ENCODE results near the gene UBE2S.

UBE2S gene

DNA sequence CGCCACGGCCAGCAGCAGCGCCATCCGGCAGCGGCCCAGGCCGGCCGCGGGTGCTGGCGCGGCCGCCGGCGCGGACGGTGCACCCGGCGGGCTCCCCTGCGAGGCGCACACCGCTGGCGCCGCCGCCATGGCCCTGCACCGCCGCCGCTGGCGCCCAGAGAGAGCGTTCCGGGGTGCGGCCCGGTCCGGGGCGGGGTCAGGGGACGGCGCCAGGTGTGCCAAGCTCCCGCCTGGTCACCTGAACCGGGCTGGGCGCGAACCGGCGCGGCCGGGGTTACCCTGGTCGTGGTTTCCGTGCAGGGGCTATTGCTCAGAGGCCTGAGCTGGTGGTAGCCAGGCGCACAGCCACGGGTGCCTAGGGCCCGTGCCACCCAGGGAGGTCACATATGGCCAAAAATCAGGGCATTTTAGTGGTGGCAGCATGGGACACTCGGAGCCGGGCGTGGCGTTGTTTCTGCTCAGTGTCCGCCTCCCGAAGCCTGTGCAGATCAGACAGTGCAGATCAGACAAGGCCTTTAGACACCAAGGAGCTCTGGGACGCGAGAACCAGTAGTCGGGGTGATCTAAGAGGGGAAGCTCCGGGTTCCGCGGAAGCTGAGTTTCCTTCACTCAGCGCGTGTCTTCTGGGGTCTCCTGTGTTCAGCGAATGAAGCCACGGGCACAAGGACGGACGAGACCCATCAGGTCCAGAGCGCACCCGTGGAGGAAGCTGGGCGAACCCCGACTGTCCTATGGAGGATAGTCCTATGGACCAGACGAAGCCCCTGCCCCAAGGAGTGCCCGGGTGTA, 23.3 kb downstream of the UBE2S start, which contains the start of gene TMEM238:
TMEM238 (minus strand) TSS at position 162 of the 789 bp plus-strand sequence; CDS start at position 129, 33 bp downstream.
- Mint-ChIP-seq H3K9me3 (no peaks in the 10 kb centered on the region), H3K36me3 (peaks cover 26% of the 10 kb centered on the region), H3K27me3 (no peaks in the 10 kb centered on the region), H3K27ac (peak within 1 kb of the TSS; percentile 100), H3K4me3 (peak within 1 kb of the TSS; percentile 98), H3K4me1 (peaks cover 43% of the 10 kb centered on the region)

DNA sequence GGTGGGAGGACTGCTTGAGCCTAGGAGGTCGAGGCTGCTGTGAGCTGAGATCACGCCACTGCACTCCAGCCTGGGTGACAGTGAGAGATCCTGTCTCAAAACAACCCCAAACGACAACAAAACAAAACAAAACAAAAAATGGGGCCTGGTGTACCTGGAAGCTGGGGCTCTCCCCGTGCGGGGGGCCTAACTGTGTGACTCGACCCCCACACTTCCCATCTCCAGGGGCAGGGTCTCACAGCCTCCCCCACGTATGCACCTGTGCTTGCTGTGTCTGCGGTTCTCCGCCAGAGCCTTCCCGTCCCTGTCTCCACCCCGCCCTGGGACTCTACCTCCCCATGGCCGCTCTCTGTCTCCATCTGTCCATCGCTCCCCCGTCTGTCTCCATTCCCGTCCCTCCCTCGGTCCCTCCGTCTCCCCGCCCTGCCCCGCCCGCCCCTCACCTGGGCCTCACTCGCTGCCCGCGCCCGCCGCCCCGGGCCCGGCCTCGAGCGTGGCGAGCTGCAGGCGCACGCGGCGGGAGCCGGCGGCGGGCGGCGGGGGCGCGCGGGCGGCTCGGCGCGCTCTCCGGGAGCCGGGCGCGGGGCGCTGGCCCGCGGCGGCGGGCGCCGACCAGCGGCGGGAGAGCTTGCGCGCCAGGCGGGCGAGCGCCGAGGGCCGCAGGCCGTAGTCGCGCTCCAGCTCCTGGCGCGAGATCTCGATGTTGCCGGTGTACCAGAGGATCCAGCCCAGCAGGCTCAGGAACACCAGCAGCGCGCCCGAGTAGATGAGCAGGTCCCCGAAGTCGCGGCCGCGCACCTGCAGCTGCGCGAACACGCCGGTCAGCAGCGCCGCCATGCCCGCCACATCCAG, 24.1 kb downstream of the UBE2S start:
- peaks cover 37% of the 10 kb centered on the region for H3K4me1 Mint-ChIP-seq
- peak overlapping the region; percentile 89 for H3K4me3 Mint-ChIP-seq
- peaks cover 22% of the 10 kb centered on the region for H3K36me3 Mint-ChIP-seq
- no peaks in the 10 kb centered on the region for H3K27me3 Mint-ChIP-seq
- peak overlapping the region; percentile 87 for H3K27ac Mint-ChIP-seq
- no peaks in the 10 kb centered on the region for H3K9me3 Mint-ChIP-seq

DNA sequence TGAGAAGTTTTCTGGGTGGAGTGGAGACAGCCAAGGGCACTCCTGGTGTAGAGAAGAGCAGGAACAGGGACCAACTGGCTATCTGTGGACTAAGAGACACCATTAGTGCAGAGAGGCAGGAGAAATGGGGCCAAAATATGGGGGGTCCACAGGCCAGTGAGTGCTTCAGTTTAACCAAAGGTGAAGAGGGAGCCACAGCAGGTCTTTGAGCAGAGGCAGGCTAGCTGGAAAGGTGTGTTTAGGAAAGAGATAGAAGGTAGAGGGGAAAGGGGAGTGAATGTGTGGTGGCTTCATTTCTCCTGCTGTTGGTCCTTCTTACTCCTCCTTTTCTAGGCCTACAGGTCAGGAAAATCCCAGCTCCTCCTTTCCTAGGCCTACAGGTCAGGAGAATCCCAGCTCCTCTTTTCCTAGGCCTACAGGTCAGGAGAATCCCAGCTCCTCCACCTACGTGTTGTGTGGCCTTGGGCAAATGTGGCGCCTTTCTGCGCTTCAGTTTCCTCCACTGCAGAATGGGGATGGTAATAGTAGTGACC, 25.0 kb downstream of the UBE2S start:
- Mint-ChIP-seq H3K27me3 (no peaks in the 10 kb centered on the region), H3K27ac (peak overlapping the region; percentile 87)

DNA sequence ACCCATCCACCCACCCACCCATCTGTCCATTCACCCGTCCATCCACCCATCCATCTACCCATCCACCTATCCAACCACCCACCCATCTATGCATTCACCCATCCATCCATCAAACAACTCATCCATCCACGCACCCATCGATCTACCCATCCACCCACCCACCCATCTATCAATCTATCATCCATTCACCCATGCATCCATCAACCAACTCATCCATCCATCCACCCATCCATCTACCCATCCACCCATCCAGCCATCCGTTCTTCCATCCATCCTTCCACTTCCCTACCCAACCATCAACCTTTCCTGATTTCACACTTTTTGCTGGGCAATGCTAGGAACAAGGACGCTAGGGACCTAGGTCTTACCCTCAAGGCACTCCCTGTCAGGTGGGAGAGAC, 25.6 kb downstream of the UBE2S start:
- Mint-ChIP-seq H3K4me1 (peaks cover 28% of the 10 kb centered on the region), H3K9me3 (no peaks in the 10 kb centered on the region), H3K36me3 (peaks cover 15% of the 10 kb centered on the region), H3K27me3 (no peaks in the 10 kb centered on the region), H3K4me3 (peak overlapping the region; percentile 73), H3K27ac (no peak overlapping the region)

More for the DNA sequence above, 25.0 kb downstream of the UBE2S start:
- H3K9me3 Mint-ChIP-seq, result no peaks in the 10 kb centered on the region
- H3K4me1 Mint-ChIP-seq, result peaks cover 31% of the 10 kb centered on the region
- H3K36me3 Mint-ChIP-seq, result peaks cover 18% of the 10 kb centered on the region
- H3K4me3 Mint-ChIP-seq, result peak overlapping the region; percentile 89

DNA sequence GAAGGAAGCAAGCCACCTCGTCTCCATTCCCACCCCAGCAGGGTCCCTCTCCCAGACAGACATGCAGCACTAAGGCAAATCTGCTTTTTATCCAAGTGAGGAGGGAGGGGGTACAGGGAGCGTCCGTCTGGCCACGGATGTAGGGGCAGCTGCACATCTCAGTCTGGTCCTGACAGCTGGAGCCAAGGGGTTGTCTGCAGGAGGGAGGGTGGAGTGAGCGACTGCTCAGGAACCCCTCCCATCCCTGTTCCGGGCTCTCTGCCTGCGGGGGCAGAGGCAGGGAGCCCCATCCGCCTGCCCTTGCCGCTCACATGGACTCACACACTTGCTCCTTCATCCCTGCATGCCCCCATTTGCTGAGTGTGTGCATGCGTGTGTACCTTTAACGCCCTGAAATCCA, 28.4 kb downstream of the UBE2S start:
- Mint-ChIP-seq H3K36me3 (peaks cover 3% of the 10 kb centered on the region), H3K27ac (no peak overlapping the region), H3K4me1 (peaks cover 19% of the 10 kb centered on the region), H3K4me3 (no peak overlapping the region), H3K27me3 (peaks cover 3% of the 10 kb centered on the region), H3K9me3 (no peaks in the 10 kb centered on the region)

DNA sequence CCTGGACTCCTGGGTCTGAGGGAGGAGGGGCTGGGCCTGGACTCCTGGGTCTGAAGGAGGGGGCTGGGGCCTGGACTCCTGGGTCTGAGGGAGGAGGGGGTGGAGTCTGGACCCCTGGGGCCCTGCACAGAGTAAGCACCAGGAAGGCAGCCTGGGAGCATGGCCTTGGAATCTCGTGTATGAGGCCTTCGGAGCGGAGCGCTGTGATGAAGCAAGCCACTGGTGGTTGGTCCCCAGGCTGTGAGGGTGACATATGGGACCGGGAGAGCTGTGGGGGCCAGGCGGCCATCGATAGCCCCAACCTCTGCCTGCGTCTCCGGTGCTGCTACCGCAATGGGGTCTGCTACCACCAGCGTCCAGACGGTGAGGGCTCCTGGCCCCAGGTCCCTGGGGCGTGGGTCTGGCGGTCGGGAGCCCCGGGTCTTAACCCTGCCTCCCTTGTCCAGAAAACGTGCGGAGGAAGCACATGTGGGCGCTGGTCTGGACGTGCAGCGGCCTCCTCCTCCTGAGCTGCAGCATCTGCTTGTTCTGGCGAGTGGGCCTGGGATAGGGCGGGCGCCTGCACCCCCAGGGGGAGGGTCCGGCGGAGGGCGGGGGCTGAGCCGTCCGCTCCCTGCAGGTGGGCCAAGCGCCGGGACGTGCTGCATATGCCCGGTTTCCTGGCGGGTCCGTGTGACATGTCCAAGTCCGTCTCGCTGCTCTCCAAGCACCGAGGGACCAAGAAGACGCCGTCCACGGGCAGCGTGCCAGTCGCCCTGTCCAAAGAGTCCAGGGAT, 30.0 kb downstream of the UBE2S start:
- H3K9me3 Mint-ChIP-seq, result no peaks in the 10 kb centered on the region
- no peak overlapping the region for H3K27ac Mint-ChIP-seq
- H3K4me3 Mint-ChIP-seq, result no peak overlapping the region
- H3K27me3 Mint-ChIP-seq, result peaks cover 8% of the 10 kb centered on the region
- peaks cover 15% of the 10 kb centered on the region for H3K4me1 Mint-ChIP-seq
- peaks cover 3% of the 10 kb centered on the region for H3K36me3 Mint-ChIP-seq

DNA sequence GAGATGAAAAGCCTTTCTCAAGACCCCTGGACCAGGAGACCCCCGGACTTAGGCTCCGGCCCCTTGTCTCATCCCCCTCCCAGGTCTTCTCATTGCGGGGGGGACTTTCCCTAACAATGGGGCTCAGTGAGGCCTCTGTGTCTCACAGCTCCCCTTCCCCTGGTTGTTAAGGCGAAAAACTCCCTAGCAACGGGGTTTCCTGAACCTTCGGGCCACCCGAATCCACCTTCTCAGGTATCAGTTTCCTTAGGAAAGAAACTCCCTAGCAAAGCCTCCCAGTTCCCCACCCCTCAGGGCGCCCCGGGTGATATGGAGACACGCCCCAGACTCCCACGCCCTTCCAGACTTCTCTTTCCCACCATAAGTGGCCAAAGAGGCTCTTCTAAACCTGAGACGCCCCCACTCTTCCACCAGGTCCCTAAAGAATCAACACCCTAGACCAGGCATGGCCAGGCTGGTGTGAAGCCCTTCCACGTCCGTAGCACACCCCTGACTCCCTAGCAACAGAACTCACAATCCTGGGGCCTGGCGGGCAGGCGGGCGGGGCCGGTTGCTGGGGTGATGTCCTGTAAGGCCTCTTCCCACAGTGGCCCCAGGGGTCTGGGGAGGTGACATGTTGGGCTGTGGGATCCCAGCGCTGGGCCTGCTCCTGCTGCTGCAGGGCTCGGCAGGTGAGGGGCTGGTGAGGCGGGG, 31.2 kb downstream of the UBE2S start, which contains the start of gene TMEM190:
TMEM190 (plus strand) TSS at position 586 of the 693 bp plus-strand sequence; CDS start at position 614, 28 bp downstream.
- Mint-ChIP-seq H3K36me3 (peaks cover under 1% of the 10 kb centered on the region), H3K4me1 (peaks cover 4% of the 10 kb centered on the region), H3K27me3 (peaks cover 15% of the 10 kb centered on the region), H3K4me3 (no peak within 1 kb of the TSS), H3K9me3 (no peaks in the 10 kb centered on the region), H3K27ac (no peak within 1 kb of the TSS)

DNA sequence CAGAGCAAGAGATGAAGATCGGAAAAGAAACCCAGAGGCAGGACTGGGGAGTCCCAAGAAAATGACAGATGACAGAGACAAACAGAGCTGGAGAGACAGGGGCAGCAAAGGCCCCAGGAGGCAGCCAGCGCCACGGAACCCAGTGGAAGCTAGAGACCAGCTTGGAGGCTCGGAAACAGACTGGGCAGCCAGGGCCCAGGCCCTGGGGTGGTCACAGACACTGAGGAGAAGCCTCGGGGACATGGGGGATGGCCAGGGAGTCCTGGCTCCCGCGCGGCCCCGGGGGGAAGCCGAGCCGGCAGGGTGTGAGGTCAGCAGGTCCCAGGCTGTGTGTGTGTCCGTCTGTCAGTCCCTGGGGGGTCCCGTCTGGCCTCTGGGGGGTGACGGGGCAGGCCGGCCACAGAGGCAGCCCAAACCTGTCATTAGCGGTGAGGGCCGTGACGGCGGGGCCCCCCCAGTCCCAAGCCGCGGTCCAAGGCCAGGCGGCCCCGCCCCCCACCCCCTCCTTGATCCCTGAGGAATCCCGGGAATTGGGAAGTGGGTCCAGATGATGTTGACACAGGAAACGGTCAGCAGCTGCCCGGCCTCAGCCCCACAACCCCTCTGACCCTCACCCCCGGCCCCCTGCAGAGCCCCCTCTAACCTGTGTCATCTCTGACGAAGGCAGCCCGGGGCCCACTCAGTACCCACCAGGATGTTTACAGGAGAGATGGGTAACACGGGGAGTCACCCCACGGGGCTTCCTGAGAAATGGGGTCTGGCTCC, 33.4 kb downstream of the UBE2S start:
- no peaks in the 10 kb centered on the region for H3K9me3 Mint-ChIP-seq
- H3K4me3 Mint-ChIP-seq, result no peak overlapping the region
- peaks cover 9% of the 10 kb centered on the region for H3K4me1 Mint-ChIP-seq
- H3K27me3 Mint-ChIP-seq, result peaks cover 25% of the 10 kb centered on the region
- H3K27ac Mint-ChIP-seq, result no peak overlapping the region
- peaks cover 4% of the 10 kb centered on the region for H3K36me3 Mint-ChIP-seq

DNA sequence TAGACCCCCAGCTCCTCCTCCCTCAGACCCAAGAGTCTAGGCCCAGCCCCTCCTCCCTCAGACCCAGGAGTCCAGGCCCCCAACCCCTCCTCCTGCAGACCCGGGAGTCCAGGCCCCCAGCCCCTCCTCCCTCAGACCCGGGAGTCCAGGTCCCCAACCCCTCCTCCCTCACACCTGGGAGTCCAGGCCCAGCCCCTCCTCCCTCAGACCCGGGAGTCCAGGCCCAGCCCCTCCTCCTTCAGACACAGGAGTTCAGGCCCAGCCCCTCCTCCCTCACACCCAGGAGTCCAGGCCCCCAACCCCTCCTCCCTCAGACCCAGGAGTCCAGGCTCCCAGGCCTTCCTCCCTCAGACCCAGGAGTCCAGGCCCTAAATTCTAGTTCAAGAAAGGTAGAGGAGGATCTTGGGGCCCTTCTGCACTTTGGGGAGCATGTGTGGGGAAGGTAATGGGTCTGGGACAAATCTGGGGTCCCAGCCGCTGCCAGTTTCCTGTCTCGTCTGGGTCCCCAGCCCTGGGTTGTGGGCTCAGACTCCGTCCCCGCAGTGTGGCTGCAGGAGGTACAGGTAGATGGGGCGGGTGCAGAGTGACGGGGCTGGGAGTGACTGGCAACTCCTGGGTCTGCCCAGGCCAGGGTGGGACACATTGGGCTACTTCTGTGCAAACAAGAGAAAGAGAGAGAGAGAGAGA, 34.1 kb downstream of the UBE2S start:
- Mint-ChIP-seq H3K4me3 (no peak overlapping the region), H3K27me3 (peaks cover 25% of the 10 kb centered on the region), H3K9me3 (no peaks in the 10 kb centered on the region), H3K36me3 (peaks cover 4% of the 10 kb centered on the region), H3K4me1 (peaks cover 9% of the 10 kb centered on the region), H3K27ac (no peak overlapping the region)

DNA sequence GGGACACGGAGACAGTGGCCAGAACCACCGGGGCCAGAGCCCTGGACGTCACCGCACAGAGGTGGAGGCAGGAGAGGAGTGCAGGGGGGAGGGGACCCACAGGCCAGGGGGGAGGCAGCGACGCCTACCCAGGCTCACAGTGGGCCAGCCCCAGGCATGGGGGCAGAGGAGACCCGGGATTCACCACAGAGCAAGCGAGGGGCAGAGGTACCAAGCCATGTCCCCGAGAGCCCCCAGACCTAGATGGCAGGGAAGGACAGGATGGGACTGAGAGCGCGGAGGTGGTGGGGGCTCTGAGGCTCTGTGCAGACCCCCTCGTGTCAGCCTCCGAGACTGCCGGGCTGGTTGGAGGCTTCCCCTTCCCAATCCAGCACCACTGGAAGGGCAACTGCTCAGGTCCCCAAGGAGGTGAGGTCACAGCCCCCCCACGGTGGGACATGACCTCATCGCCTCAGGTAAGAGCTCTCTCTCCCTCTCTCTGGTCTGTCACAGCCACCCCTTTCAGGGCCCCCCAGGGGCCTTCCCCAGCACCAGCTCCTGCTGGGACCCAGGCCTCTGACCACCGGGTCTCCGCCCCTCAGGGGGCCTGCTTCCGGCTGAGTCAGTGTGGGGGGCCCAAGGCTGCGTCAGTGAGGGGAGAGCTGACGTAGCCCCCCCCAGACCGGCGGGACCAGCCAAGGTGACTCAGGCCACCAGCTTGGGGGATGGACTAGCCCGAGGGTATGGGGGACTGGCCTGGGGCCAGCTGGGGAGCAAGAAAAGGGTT, 35.1 kb downstream of the UBE2S start:
- Mint-ChIP-seq H3K9me3 (no peaks in the 10 kb centered on the region), H3K4me3 (no peak overlapping the region), H3K4me1 (peaks cover 9% of the 10 kb centered on the region), H3K27me3 (peaks cover 27% of the 10 kb centered on the region), H3K36me3 (peaks cover 4% of the 10 kb centered on the region), H3K27ac (no peak overlapping the region)

DNA sequence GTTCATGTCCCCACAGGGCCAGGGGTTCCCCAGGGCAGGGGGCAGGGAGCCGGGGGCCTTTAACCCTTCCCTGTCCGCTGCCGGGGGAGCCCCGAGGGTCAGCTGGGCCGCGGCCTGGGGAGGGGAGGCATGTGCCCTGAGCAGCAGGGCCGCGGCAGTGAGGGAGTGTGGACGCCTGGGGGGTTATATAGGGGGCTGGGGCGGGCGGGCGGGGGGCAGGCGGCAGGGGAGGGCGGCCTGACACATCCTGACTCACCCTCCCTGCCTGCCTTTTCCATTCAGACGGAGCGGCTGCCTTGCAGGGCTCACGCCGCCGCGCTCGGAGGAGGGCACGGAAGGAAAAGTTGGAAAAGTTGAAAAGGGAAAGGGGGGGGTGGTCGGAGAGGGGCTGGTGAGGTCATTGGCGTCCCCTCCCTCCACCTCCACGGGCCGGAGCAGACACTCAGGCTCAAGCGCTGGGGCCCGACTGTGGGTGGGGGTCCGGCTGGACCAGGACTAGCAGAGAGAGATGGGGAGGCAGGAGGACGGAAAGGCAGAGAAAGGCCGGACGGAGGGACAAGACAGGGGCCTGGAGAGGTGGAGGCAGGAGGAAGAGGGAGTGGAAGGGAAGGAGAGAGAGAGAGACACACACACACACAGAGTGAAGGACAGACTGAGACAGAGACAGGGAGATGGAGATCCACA, 37.1 kb downstream of the UBE2S start, which contains the start of gene IL11:
IL11 (minus strand) TSS at position 159 of the 684 bp plus-strand sequence; CDS start at position 6, 153 bp downstream.
- Mint-ChIP-seq H3K9me3 (no peaks in the 10 kb centered on the region), H3K27me3 (peaks cover 27% of the 10 kb centered on the region)

DNA sequence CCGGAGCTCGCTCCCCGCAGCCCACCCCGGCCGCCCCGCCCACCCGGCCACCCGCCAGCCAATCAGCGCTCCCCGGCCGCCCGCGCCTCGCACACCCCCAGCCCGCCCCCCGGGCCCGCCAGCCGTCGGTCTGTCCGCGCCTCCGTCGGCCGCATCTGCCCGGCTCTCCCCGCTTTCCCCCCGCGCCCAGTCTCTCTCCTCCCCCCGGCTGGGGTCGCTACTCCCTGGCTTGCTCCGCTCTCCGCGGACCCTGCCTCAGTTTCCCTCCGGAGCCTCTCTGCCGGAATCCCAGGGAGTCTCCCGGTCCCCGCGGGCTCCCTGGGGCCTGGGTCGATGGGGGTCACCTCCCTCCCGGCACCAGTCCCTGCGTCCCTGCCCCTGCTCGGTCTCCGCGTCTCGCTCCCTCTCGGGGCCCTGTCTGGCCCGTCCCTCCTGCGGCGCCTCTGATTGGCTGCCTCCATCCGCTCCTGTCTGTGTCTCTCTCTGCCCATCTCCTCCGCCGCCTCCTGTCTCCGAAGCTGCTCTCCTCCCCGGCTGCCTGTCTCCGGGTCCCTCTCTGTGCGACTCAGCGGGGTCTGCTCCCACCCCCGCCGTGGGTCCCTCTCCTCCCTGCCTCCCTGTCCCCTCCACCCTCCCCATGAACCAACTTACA, 37.8 kb downstream of the UBE2S start:
- Mint-ChIP-seq H3K27ac (no peak overlapping the region), H3K36me3 (peaks cover 4% of the 10 kb centered on the region), H3K27me3 (peaks cover 25% of the 10 kb centered on the region), H3K4me3 (peak overlapping the region; percentile 84), H3K4me1 (peaks cover 9% of the 10 kb centered on the region), H3K9me3 (no peaks in the 10 kb centered on the region)

More for the DNA sequence above, 37.1 kb downstream of the UBE2S start, which contains the start of gene IL11:
- H3K27ac Mint-ChIP-seq, result peak within 1 kb of the TSS; percentile 46
- H3K4me3 Mint-ChIP-seq, result peak within 1 kb of the TSS; percentile 84
- peaks cover 4% of the 10 kb centered on the region for H3K36me3 Mint-ChIP-seq
- H3K4me1 Mint-ChIP-seq, result peaks cover 9% of the 10 kb centered on the region

Measured in activated naive CD4-positive, alpha-beta T cell treated with anti-CD3 and anti-CD28 coated beads, Interleukin-2, amount 50 U/mL, for 24 hours (primary cell).